HL-60 (cell line): ENCODE data around the gene BACH1.

Experiments used
- CTCF ChIP-seq: IDR thresholded peaks from one replicate; pipeline ENCODE4 v1.5.1; 2011; ENCODE audit warnings: low read length, control low read depth, inconsistent platforms; ENCODE audit not compliant: insufficient read depth
- POLR2AphosphoS5 ChIP-seq: IDR thresholded peaks from 2 replicates; pipeline ENCODE4 v1.6.1; 2012; ENCODE audit warnings: low read depth

- TF ChIP-seq CTCF (no peak), POLR2AphosphoS5 (no peak)
Measured at GRCh38 chr21:29374481-29374880, 75.8 kb downstream of the BACH1 start.
